NCI-H1694 treated with DMSO at 0.1 percent for 48 hours (cell line): Measurements from ENCODE around the gene PRAMEF5.
"Not testable (repeated sequence)": the region's sequence is repeated elsewhere in the genome, so short reads cannot be mapped to it uniquely, and the experiment has no call there.

Source experiments
- DNase-seq: peaks from one replicate; lab custom pipeline; 2025; lab: John Stamatoyannopoulos, UW

PRAMEF5 gene

DNA sequence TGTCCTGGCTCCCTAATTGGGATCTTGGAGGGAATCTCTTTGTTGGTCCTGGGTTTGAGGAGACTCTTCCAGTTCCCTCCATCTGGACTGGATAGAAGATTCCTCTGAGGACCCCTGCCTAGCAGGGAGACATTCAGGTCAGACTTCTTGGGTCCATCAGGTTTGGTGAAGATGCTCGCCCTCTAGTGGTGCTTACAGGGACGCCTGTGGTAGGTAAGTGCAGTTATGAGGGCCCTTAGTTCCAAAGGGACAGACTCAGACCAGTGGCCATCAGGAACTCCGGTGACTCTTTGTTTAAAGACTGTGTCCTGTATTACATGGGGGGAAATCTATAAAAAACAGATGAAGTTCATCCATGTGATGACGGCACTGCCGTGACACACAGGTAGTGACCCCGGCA, 23.0 kb downstream of the PRAMEF5 start:
- not testable (repeated sequence) for DNase-seq

DNA sequence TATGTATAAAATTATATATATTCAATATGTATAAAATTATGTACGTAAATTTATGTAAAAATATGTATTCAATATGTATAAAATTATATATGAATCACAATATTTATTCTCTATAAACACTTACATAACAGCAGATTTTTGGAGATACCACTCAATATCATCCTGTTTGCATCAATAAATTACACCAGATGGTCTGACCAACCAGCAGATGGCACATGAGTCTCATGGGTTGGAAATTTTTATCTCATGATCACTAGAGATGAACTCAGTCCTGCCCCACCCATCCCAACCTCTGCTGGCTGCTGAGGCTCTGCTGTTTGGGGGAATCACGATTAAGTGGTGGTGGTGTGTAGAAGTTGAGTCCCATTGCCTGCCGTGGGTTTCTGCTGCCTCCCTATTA, 25.6 kb downstream of the PRAMEF5 start:
- DNase-seq: not testable (repeated sequence)

DNA sequence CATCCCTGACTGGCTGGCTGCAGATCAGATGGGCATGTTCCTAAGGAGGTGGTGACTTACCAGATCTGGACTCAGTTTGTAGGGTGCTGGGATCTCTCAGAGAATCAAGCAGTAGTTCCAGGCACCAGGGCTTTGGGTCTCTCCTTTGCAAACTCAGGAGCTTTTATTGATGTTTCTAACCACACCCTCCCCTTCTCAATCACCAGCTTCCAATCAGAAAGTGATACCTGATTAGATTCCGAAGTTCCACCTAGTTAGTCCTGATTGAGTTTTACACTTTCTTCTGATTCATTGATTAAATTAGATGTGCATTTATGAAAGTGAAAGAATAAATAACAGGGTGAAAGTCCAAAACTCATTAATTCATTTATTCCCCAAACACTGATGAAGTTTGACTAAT, 31.0 kb downstream of the PRAMEF5 start, which contains the start of gene PRAMEF8:
Gene PRAMEF8 (minus strand): TSS at position 101 of the 400 bp plus-strand sequence. CDS start 1,046 bp downstream, outside the sequence.
- DNase-seq: not testable (repeated sequence)

DNA sequence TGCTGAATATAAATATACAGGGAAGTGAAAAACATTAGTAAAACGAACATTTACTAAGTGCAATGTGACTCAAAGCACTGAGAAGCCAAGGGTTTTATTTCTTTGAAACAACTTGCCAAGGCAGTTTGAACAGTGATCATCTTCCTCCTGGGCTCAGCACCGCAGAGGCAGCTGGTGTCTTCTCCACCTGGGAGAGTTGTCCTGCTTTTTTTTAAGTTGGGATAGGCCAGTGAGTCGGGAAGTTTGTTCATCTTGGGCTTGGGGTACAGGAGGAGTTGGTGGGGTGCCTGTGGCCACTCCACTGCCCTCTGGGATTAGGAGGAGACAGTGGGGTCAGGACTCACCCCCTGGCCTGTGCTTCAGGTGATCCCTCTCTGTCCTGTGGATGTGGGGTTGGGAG, 35.0 kb downstream of the PRAMEF5 start:
- not testable (repeated sequence) for DNase-seq

DNA sequence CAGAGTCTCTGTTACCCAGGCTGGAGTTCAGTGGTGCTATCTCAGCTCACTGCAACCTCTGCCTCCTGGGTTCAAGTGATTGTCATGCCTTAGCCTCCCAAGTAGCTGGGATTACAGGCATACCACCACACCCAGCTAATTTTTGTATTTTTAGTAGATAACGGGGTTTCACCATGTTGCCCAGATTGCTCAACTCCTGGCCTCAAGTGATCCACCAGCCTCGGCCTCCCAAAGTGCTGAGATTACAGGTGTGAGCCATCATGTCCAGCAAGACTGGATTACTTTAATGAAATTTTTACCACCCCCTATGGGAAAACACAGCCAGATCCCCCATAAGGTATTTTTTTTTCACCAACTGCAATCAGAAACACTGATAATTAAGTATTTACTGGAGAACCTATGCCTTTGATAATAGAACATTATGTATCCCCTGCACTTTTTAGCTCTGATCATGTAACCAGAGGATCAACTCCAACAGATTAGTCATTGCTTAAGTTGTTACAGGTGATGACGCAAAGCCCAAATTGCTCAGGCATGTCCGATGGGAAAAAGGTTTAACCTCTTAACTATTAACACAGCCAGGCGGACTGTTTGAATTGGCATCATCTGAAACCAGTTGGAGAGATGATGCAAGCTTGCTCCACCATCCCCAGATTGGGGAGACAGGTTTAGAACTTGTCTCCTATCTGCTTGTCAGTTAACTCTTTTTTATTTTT, 43.4 kb downstream of the PRAMEF5 start:
- not testable (repeated sequence) for DNase-seq

DNA sequence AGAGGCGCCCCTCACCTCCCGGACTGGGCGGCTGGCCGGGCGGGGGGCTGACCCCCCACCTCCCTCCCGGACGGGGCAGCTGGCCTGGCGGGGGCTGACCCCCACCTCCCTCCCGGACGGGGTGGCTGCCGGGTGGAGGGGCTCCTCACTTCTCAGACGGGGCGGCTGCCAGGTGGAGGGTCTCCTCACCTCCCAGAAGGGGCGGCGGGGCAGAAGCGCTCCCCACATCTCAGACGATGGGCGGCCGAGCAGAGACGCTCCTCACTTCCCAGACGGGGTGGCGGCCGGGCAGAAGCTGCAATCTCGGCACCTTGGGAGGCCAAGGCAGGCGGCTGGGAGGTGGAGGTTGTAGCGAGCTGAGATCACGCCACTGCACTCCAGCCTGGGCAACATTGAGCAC, 44.7 kb downstream of the PRAMEF5 start:
- DNase-seq: not testable (repeated sequence)

DNA sequence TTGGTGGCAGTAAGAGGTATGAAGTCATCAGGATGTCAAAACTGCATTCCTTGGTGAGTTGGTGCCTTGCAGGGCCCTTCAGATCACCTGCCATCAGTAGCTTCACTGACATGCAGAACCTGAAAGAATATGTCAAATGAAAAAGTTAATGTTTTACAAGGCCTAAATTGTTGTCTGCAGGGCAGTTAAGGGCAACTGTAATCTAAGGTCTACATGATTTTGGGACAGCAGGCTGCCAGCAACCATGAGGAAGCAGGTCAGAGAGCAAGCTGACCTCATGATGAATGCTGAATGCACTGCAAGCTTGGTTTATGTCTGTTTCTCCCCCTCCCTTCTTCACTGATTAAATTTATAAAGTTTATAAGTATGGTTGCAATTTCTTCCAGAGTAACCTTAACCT, 48.2 kb downstream of the PRAMEF5 start:
- not testable (repeated sequence) for DNase-seq

DNA sequence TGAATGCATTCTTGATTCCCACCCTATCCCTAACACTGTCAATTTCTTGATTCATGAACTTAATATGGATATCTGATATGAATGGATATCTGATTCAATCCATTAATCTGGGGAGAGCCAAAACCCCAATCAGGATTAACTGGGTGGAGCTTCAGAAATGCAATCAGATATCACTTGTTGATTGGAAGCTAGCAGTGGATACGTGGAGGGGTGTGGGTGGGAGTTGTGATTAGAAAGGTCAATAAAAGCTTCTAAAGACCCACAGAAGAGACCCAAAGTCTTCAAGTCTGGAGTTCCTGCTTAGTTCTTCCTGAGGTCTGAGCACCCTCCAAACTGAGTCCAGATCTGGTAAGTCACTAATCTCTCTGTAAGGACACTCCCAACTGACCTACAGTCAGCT, 49.2 kb downstream of the PRAMEF5 start, which contains the start of gene PRAMEF33:
Gene PRAMEF33 (plus strand): TSS at position 301 of the 400 bp plus-strand sequence. CDS start 2,416 bp downstream, outside the sequence.
- not testable (repeated sequence) for DNase-seq
